Epithelial cell of esophagus (primary cell): ENCODE data around the gene PTPRK.

Experiments used
- DNase-seq: peaks from one replicate; pipeline ENCODE4 v3.0.0; 2010; ENCODE audit warnings: low read depth
- H3K4me3 ChIP-seq: 2 replicates; pipeline ENCODE4 v1.5.1; 2011; ENCODE audit warnings: mild to moderate bottlenecking, low read length, control low read depth
- TF ChIP-seq, protein P1 (sequence below): IDR thresholded peaks from 2 replicates; pipeline ENCODE4 v1.5.1; 2011; ENCODE audit warnings: low read depth, mild to moderate bottlenecking, low read length, control low read depth, inconsistent platforms; ENCODE audit not compliant: insufficient read depth; ENCODE audit errors: missing control alignments

Gene PTPRK

DNA sequence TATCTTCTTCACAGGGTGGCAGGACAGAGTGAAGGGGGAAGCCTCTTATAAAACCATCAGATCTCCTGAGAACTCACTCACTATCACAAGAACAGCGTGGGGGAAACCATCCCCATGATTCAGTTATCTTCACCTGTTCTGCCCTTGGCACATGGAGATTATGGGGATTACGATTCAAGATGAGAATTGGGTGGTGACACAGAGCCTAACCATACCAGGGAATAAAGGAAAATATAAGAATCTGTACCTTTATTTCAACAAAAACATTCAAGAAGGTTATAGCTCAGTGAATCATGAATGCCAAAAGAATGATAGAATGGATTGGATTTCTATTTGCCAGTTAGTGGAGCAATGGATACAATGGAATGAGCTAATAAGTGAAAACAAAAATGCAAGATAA is 214.4 kb downstream of the PTPRK start:
- DNase-seq = no peak

GRCh38 chr6:128305228-128305627 is 215.2 kb downstream of the PTPRK start:
- TF ChIP-seq, protein P1, sequence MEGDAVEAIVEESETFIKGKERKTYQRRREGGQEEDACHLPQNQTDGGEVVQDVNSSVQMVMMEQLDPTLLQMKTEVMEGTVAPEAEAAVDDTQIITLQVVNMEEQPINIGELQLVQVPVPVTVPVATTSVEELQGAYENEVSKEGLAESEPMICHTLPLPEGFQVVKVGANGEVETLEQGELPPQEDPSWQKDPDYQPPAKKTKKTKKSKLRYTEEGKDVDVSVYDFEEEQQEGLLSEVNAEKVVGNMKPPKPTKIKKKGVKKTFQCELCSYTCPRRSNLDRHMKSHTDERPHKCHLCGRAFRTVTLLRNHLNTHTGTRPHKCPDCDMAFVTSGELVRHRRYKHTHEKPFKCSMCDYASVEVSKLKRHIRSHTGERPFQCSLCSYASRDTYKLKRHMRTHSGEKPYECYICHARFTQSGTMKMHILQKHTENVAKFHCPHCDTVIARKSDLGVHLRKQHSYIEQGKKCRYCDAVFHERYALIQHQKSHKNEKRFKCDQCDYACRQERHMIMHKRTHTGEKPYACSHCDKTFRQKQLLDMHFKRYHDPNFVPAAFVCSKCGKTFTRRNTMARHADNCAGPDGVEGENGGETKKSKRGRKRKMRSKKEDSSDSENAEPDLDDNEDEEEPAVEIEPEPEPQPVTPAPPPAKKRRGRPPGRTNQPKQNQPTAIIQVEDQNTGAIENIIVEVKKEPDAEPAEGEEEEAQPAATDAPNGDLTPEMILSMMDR = no peak
- H3K4me3 ChIP-seq = no peak overlapping the region
- DNase-seq = peak; percentile 19

More for the DNA sequence above, 214.4 kb downstream of the PTPRK start:
- H3K4me3 ChIP-seq = no peak overlapping the region
- TF ChIP-seq, protein P1 = no peak

DNA sequence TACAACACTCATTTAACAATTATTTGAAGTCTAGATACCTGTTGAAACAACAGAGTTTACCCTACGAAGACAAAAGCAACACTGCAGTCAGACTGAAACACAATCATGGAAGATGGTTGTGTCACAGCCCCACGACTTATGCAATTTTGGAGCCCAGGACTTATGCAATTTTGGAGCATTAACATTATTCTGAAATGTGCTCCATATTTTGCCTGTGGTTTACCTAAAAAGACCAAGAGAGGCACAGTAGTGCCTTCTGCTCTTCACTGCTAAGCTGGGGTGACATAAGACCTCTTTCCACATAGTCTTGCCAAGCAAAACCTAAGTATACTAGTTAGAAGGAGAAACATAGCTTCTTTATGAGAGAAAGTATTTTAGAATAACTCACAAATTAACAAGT is 216.5 kb downstream of the PTPRK start:
- H3K4me3 ChIP-seq = no peak overlapping the region
- no peak for DNase-seq
- TF ChIP-seq, protein P1 = no peak

DNA sequence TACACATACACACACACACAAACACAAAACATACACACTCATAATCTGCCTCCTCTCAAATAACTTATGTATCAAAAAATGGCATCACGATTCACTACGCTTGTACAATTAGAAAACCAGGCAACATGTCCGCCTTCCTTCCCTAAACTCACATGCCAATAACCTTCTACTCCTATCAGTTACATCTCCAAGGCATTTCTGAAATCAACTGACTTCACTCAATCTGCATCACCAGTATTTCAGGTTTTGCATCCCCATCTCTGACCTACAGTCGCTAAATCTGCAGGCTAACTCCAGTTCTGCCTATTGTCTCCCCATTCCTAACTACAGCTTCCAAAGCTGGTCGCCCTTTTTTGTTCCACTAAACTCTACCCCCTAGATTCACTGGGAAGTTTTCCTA is 217.5 kb downstream of the PTPRK start:
- no peak overlapping the region for H3K4me3 ChIP-seq
- TF ChIP-seq, protein P1 = no peak
- DNase-seq = no peak

DNA sequence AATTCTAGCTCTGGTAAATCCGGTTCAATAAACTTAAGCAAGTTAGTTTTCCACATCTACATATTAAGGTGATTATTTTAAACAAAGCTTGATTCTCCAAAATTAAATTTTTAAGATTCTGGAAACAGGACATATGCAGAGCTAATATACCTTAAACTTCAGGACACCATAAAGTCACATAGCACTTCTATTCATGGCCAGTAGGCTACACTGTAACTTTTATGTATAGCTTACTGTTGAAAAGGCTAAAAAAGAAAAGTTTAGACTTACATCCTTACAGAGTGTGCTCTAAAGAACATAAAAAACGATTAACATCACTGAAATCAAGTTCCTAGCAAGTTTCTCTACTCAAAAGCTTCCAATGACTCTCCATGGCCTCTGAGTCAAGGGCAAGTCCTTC is 224.7 kb downstream of the PTPRK start:
- TF ChIP-seq, protein P1 = peak; percentile 25
- no peak overlapping the region for H3K4me3 ChIP-seq
- DNase-seq = no peak

DNA sequence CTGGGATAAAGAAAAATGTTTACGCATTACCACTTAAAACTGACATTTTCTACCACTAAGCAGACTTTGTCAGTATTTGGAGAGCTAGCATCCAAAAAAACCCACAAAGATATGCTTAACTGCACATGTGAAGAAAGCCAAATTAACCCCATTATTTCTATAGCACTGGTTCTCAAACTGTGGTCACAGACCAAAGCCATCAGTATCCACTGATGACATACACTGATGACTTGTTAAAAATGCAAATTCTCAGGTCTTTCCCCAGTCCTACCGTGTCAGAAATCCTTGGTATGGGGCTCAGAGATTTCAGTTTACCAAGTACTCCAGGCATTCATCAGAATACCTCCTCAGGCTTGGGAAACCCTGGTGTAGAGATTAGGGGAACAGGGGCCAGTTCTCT is 230.2 kb downstream of the PTPRK start:
- TF ChIP-seq, protein P1 = no peak
- H3K4me3 ChIP-seq = no peak overlapping the region
- DNase-seq = no peak

DNA sequence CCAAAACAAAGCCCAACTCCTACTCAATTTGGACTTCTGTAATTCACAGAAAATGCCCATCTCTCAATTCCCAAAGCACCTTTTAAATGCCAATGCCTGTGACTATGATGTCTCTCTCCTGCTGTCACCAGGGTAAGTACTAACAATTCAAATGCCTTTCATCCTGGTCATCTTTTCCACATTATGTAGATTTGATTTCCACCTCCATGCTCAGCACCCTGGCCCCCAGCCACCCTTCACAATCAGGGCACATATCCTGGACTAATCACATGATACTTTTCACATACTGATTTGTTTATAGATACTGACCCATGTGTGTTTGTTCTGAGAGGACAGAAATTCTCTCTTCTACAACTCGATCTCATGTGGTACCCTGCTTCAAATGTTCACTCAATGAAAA is 236.3 kb downstream of the PTPRK start:
- H3K4me3 ChIP-seq = no peak overlapping the region
- TF ChIP-seq, protein P1 = no peak
- no peak for DNase-seq
